Measurements from ENCODE around the gene SLC1A7. TPM values are rescaled to one million over a fixed set of nuclear protein-coding genes. Genes with fewer than 3 reads are reported as not detected.

The SLC1A7 gene
- total RNA-seq, 1 donor from 2014 or later = not detected

GRCh38 chr1:53135735-53136114 lies 6.7 kb downstream of the SLC1A7 start:
- no peak overlapping the region for H3K4me2 ChIP-seq

GRCh38 chr1:53134961-53135734 lies 7.3 kb downstream of the SLC1A7 start:
- H3K27ac Mint-ChIP-seq = peak overlapping the region; percentile 84
- no peak overlapping the region for H3K4me3 ChIP-seq

More at GRCh38 chr1:53135735-53136114, 6.7 kb downstream of the SLC1A7 start:
- H3K27me3 Mint-ChIP-seq (ENCODE audit: insufficient read depth, low read depth) = peaks cover 7% of the 10 kb centered on the region
- H3K27me3 ChIP-seq = no peaks in the 10 kb centered on the region
- no peak overlapping the region for H3K9ac ChIP-seq
- no peak overlapping the region for H3K4me3 ChIP-seq
- no peak overlapping the region for H2AFZ ChIP-seq (replicated peaks)
- no peak overlapping the region for H3K27ac ChIP-seq
- no peaks in the 10 kb centered on the region for H3F3A ChIP-seq (ENCODE audit: low read depth)
- peaks cover 18% of the 10 kb centered on the region for H3K9me3 Mint-ChIP-seq
- no peak overlapping the region for H3K4me3 Mint-ChIP-seq
- no peak overlapping the region for H3K27ac Mint-ChIP-seq
- no peaks in the 10 kb centered on the region for H3K9me3 ChIP-seq (ENCODE audit: low read depth)
- no peaks in the 10 kb centered on the region for H3K79me2 ChIP-seq (ENCODE audit: low read depth)
- peaks cover 8% of the 10 kb centered on the region for H3K4me1 Mint-ChIP-seq
- DNase-seq (ENCODE audit: low spot score) = no peak
- H3K36me3 Mint-ChIP-seq = no peaks in the 10 kb centered on the region
- H3K4me1 ChIP-seq = peaks cover 10% of the 10 kb centered on the region
- H4K20me1 ChIP-seq (ENCODE audit: low read depth) = no peaks in the 10 kb centered on the region
- H3K36me3 ChIP-seq = peaks cover 3% of the 10 kb centered on the region
- no peak for TF ChIP-seq EZH2phosphoT487 (IDR thresholded peaks at IDR 0.05)
- TF ChIP-seq EZH2 (IDR thresholded peaks at IDR 0.05) = no peak
- no peak for TF ChIP-seq CTCF (IDR thresholded peaks at IDR 0.05)

GRCh38 chr1:53134042-53134485 lies 8.4 kb downstream of the SLC1A7 start:
- Histone ChIP-seq H3K27me3 (no peaks in the 10 kb centered on the region), H3K9ac (no peak overlapping the region), H3F3A (ENCODE audit: low read depth) (no peaks in the 10 kb centered on the region), H3K27ac (no peak overlapping the region), H4K20me1 (ENCODE audit: low read depth) (no peaks in the 10 kb centered on the region), H3K9me3 (ENCODE audit: low read depth) (no peaks in the 10 kb centered on the region), H3K36me3 (peaks cover 3% of the 10 kb centered on the region), H3K4me1 (peaks cover 15% of the 10 kb centered on the region), H3K4me3 (no peak overlapping the region), H3K79me2 (ENCODE audit: low read depth) (no peaks in the 10 kb centered on the region), H2AFZ (replicated peaks) (no peak overlapping the region), H3K4me2 (no peak overlapping the region)
- Mint-ChIP-seq H3K4me1 (peaks cover 23% of the 10 kb centered on the region), H3K27me3 (ENCODE audit: insufficient read depth, low read depth) (peaks cover 7% of the 10 kb centered on the region), H3K27ac (no peak overlapping the region), H3K9me3 (peaks cover 18% of the 10 kb centered on the region), H3K4me3 (no peak overlapping the region), H3K36me3 (no peaks in the 10 kb centered on the region)
- TF ChIP-seq EZH2 (IDR thresholded peaks at IDR 0.05) (no peak), EZH2phosphoT487 (IDR thresholded peaks at IDR 0.05) (no peak), CTCF (IDR thresholded peaks at IDR 0.05) (no peak)
- DNase-seq (ENCODE audit: low spot score) = no peak

More at GRCh38 chr1:53134961-53135734, 7.3 kb downstream of the SLC1A7 start:
- H3K4me3 Mint-ChIP-seq = no peak overlapping the region
- no peaks in the 10 kb centered on the region for H3K27me3 ChIP-seq
- H3K36me3 ChIP-seq = peaks cover 3% of the 10 kb centered on the region
- no peak overlapping the region for H3K9ac ChIP-seq
- H3F3A ChIP-seq (ENCODE audit: low read depth) = no peaks in the 10 kb centered on the region
- H3K27me3 Mint-ChIP-seq (ENCODE audit: insufficient read depth, low read depth) = peaks cover 7% of the 10 kb centered on the region
- no peak overlapping the region for H2AFZ ChIP-seq (replicated peaks)
- no peaks in the 10 kb centered on the region for H3K9me3 ChIP-seq (ENCODE audit: low read depth)
- H3K4me2 ChIP-seq = no peak overlapping the region
- no peaks in the 10 kb centered on the region for H3K36me3 Mint-ChIP-seq
- peaks cover 12% of the 10 kb centered on the region for H3K4me1 Mint-ChIP-seq
- H3K9me3 Mint-ChIP-seq = peaks cover 18% of the 10 kb centered on the region
- DNase-seq (ENCODE audit: low spot score) = no peak
- no peak overlapping the region for H3K27ac ChIP-seq
- TF ChIP-seq EZH2phosphoT487 (IDR thresholded peaks at IDR 0.05) (no peak), CTCF (IDR thresholded peaks at IDR 0.05) (no peak), EZH2 (IDR thresholded peaks at IDR 0.05) (no peak)
- H4K20me1 ChIP-seq (ENCODE audit: low read depth) = no peaks in the 10 kb centered on the region
- H3K79me2 ChIP-seq (ENCODE audit: low read depth) = no peaks in the 10 kb centered on the region
- peaks cover 12% of the 10 kb centered on the region for H3K4me1 ChIP-seq

Measured in neural progenitor cell (in vitro differentiated cells).